Spleen (tissue), 7 donors: Measurements from ENCODE around the gene LCNL1.

Experiments
- CTCF ChIP-seq, 11 experiments: fragments of 200-600 bp in 7 of 11; fragments of 450-650 bp in 4 of 11; sonication (generic) in 4 of 11; IDR thresholded peaks in 8 of 11; conservative IDR thresholded peaks in 3 of 11; 1 replicate in 7 of 11; 2 replicates in 4 of 11; pipeline versions ENCODE4 v1.4.0 to v1.8.0; 2016 to 2021; ENCODE audit warnings: antibody characterized with exemption in 11 of 11, inconsistent platforms in 4 of 11, mild to moderate bottlenecking in 1 of 11
- POLR2A ChIP-seq, 3 donors: fragments of 450-650 bp; IDR thresholded peaks; one replicate each; pipeline ENCODE4 v1.5.1; 2017; ENCODE audit warnings: antibody characterized with exemption in 3 of 3, mild to moderate bottlenecking in 1 of 3
- POLR2AphosphoS5 ChIP-seq, 3 donors: sonication (generic); formaldehyde crosslinking; IDR thresholded peaks; one replicate each; pipeline ENCODE4 v1.5.1; 2017; ENCODE audit warnings: antibody characterized with exemption in 3 of 3
- donor health status: DM: no; HTN: no; CAD: no; lungs with moderate emphysema.
- donor health status: DM: no; HTN: no; CAD: no.
- donor health status: DM: no; HTN: no; CAD: no.

- no peak for TF ChIP-seq CTCF (IDR thresholded peaks at IDR 0.05 in 8 of 11, conservative IDR thresholded peaks at IDR 0.05 in 3 of 11)
- no peak for TF ChIP-seq POLR2AphosphoS5 (IDR thresholded peaks at IDR 0.05)
- no peak for TF ChIP-seq POLR2A (IDR thresholded peaks at IDR 0.05)
Observed at GRCh38 chr9:136960212-136960937, 22.4 kb upstream of the LCNL1 start.
